Gastrocnemius medialis (tissue), 4 donors: ENCODE results near the gene OR8B3. TPM values are rescaled to one million over a fixed set of nuclear protein-coding genes. Genes with fewer than 3 reads are reported as not detected.
"Not testable (repeated sequence)": the region's sequence is repeated elsewhere in the genome, so short reads cannot be mapped to it uniquely, and the experiment has no call there.

Experiments
- ATAC-seq, 2 donors: fragments of 150-250 bp; one replicate each; pipeline ENCODE4 v1.9.1; 2016
- DNase-seq, 2 donors: peaks; one replicate each; pipeline ENCODE4 v3.0.0-alpha.2; 2019
- H3K27ac ChIP-seq, 4 donors: fragments of 200-600 bp; sonication (generic); 1 replicate in 1 of 4; 2 replicates in 3 of 4; pipeline ENCODE4 v1.5.1; 2016 to 2018; ENCODE audit warnings: mild to moderate bottlenecking in 2 of 4, moderate library complexity in 1 of 4
- H3K27me3 ChIP-seq, 3 donors: fragments of 200-600 bp; sonication (generic) in 2 of 3; 1 replicate in 1 of 3; 2 replicates in 2 of 3; pipeline versions ENCODE4 v1.5.1 to v1.6.0; 2016 to 2019; ENCODE audit warnings: mild to moderate bottlenecking in 1 of 3, moderate library complexity in 1 of 3
- H3K36me3 ChIP-seq, 2 donors: fragments of 200-600 bp; sonication (generic) in 1 of 2; one replicate each; pipeline ENCODE4 v1.5.1; 2017 to 2018
- H3K4me1 ChIP-seq, 2 donors: fragments of 200-600 bp; sonication (generic) in 1 of 2; one replicate each; pipeline ENCODE4 v1.5.1; 2016 to 2017; ENCODE audit warnings: mild to moderate bottlenecking in 2 of 2
- H3K4me3 ChIP-seq, 4 donors: fragments of 200-600 bp; sonication (generic) in 3 of 4; 1 replicate in 1 of 4; 2 replicates in 3 of 4; pipeline ENCODE4 v1.5.1; 2016 to 2019; ENCODE audit warnings: mild to moderate bottlenecking in 2 of 4
- H3K9me3 ChIP-seq, 3 donors: fragments of 200-600 bp; sonication (generic) in 2 of 3; 1 replicate in 1 of 3; 2 replicates in 2 of 3; pipeline ENCODE4 v1.5.1; 2016 to 2019
- CTCF ChIP-seq, 5 experiments: fragments of 450-650 bp in 3 of 5; fragments of 200-600 bp in 2 of 5; sonication (generic) in 2 of 5; IDR thresholded peaks in 4 of 5; conservative IDR thresholded peaks in 1 of 5; 1 replicate in 4 of 5; 2 replicates in 1 of 5; pipeline ENCODE4 v1.5.1; 2016 to 2019; ENCODE audit warnings: antibody characterized with exemption in 5 of 5, mild to moderate bottlenecking in 3 of 5, moderate library complexity in 3 of 5
- POLR2A ChIP-seq, 2 donors: fragments of 450-650 bp; IDR thresholded peaks; one replicate each; pipeline ENCODE4 v1.6.1; 2017; ENCODE audit warnings: antibody characterized with exemption in 2 of 2, mild to moderate bottlenecking in 2 of 2, moderate library complexity in 2 of 2
- in situ Hi-C, 4 donors: fragments of 200-750 bp; cut with MboI; loops; one replicate each; pipeline versions ENCODE4 v1.15.0 to v1.8.0; 2017; ENCODE audit warnings: low sequenced_read_pairs in 4 of 4
- intact Hi-C: fragments of 100-400 bp; cut with DNase I; formaldehyde crosslinking; loops from one replicate; pipeline ENCODE4 v1.15.1; 2023; ENCODE audit warnings: low total_unique reads
- total RNA-seq, 4 donors: library from RNA; depleted of rRNA; stranded (reverse); fragments of >200 nt; gene quantifications; one replicate each; pipeline versions ENCODE4 v1.1.0 to v1.2.3, GENCODE V29; 2016

Gene OR8B3
- total RNA-seq, 4 donors from 2014 or later, result not detected

DNA sequence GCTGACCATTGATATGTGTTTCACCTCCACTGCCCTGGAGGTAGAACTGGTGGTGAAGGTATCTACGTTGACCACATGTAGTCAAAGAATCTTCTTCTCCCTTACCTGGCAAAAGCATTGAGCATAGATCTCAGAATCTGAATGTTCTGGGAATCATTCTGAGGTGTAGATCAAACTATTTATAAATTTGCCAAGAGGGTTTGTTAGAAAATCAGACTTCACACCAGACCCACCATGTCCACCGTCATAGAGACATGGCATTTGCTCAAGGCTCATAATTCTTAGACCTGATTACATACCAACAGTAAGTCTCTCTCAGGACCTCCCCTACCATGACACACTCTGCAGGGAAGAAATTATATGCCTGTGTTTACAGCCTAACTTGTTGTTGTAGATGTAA lies 14.4 kb downstream of the OR8B3 start, which contains the start of gene OR8B2:
Gene OR8B2 (minus strand): TSS at position 101 of the 400 bp plus-strand sequence. CDS start 1,156 bp downstream, outside the sequence.
- Histone ChIP-seq H3K9me3 (no peaks in the 10 kb centered on the region), H3K36me3 (no peaks in the 10 kb centered on the region), H3K27ac (no peak within 1 kb of the TSS), H3K4me3 (no peak within 1 kb of the TSS), H3K4me1 (no peaks in the 10 kb centered on the region), H3K27me3 (no peaks in the 10 kb centered on the region)
- DNase-seq (no peak), ATAC-seq (no peak)
- intact Hi-C loops (no loop called here), in situ Hi-C loops (no loop called here)
- TF ChIP-seq POLR2A (IDR thresholded peaks at IDR 0.05) (no peak), CTCF (IDR thresholded peaks at IDR 0.05 in 4 of 5, conservative IDR thresholded peaks at IDR 0.05 in 1 of 5) (no peak)

- DNase-seq, in situ Hi-C loops, H3K9me3 ChIP-seq, H3K4me3 ChIP-seq, intact Hi-C loops, H3K27ac ChIP-seq, H3K4me1 ChIP-seq, H3K36me3 ChIP-seq, ATAC-seq, H3K27me3 ChIP-seq: not testable (repeated sequence)
Measured at GRCh38 chr11:124382857-124383256, 16.0 kb downstream of the OR8B3 start.

- no peak for ATAC-seq
- TF ChIP-seq CTCF (IDR thresholded peaks at IDR 0.05 in 4 of 5, conservative IDR thresholded peaks at IDR 0.05 in 1 of 5) (no peak), POLR2A (IDR thresholded peaks at IDR 0.05) (no peak)
- no peak overlapping the region for H3K4me3 ChIP-seq
- no peaks in the 10 kb centered on the region for H3K4me1 ChIP-seq
- no peaks in the 10 kb centered on the region for H3K36me3 ChIP-seq
- no peak overlapping the region for H3K27ac ChIP-seq
- H3K9me3 ChIP-seq, result no peaks in the 10 kb centered on the region
- H3K27me3 ChIP-seq, result no peaks in the 10 kb centered on the region
- intact Hi-C loops, result no loop called here
- in situ Hi-C loops, result no loop called here
- no peak for DNase-seq
Measured at GRCh38 chr11:124380585-124380984, 18.2 kb downstream of the OR8B3 start.

GRCh38 chr11:124376280-124376679 lies 22.5 kb downstream of the OR8B3 start:
- Histone ChIP-seq H3K9me3 (no peaks in the 10 kb centered on the region), H3K4me3 (no peak overlapping the region), H3K4me1 (no peaks in the 10 kb centered on the region), H3K27me3 (no peaks in the 10 kb centered on the region), H3K36me3 (no peaks in the 10 kb centered on the region), H3K27ac (no peak overlapping the region)
- no peak for TF ChIP-seq CTCF (IDR thresholded peaks at IDR 0.05 in 4 of 5, conservative IDR thresholded peaks at IDR 0.05 in 1 of 5)
- no peak for TF ChIP-seq POLR2A (IDR thresholded peaks at IDR 0.05)
- ATAC-seq (no peak), DNase-seq (no peak)
- intact Hi-C loops (no loop called here), in situ Hi-C loops (no loop called here)

GRCh38 chr11:124359566-124359965 lies 39.3 kb downstream of the OR8B3 start:
- no peaks in the 10 kb centered on the region for H3K27me3 ChIP-seq
- TF ChIP-seq CTCF (IDR thresholded peaks at IDR 0.05 in 4 of 5, conservative IDR thresholded peaks at IDR 0.05 in 1 of 5) (no peak), POLR2A (IDR thresholded peaks at IDR 0.05) (no peak)
- ATAC-seq (no peak), DNase-seq (no peak)
- in situ Hi-C loops, result no loop called here
- intact Hi-C loops, result no loop called here
- H3K27ac ChIP-seq, result no peak overlapping the region
- no peaks in the 10 kb centered on the region for H3K36me3 ChIP-seq
- H3K9me3 ChIP-seq, result no peaks in the 10 kb centered on the region
- H3K4me1 ChIP-seq, result no peaks in the 10 kb centered on the region
- no peak overlapping the region for H3K4me3 ChIP-seq
